AG04450 (cell line): ENCODE results near the gene SKI. TPM values are rescaled to one million over a fixed set of nuclear protein-coding genes. Genes with fewer than 3 reads are reported as not detected.

Experiments
- CTCF ChIA-PET: fragments of 300-600, 350-600 bp; formaldehyde crosslinking; extraction: SDS; loops from one replicate; lab custom pipeline; 2022; ENCODE audit warnings: antibody characterized with exemption, inconsistent platforms; lab: Charles Lee
- POLR2A ChIA-PET: fragments of 350-600 bp; formaldehyde crosslinking; extraction: SDS; loops from one replicate; lab custom pipeline; 2021; ENCODE audit warnings: antibody characterized with exemption, inconsistent platforms; lab: Yijun Ruan, JAX
- DNase-seq: peaks from one replicate; pipeline ENCODE4 v3.0.0-alpha.2; 2011; ENCODE audit warnings: low read depth, low spot score
- H3K27ac ChIP-seq: one replicate; pipeline ENCODE4 v1.5.1; 2012; ENCODE audit warnings: low read depth, low read length, control low read depth
- H3K27me3 ChIP-seq: one replicate; pipeline ENCODE4 v1.6.0; 2012; ENCODE audit warnings: low read length; ENCODE audit not compliant: control insufficient read depth, insufficient read depth
- H3K4me3 ChIP-seq: 2 replicates; pipeline ENCODE4 v1.5.1; 2011; ENCODE audit warnings: mild to moderate bottlenecking, low read depth, low read length, control low read depth
- H3K9me3 ChIP-seq: 2 replicates; pipeline ENCODE4 v1.5.1; 2012; ENCODE audit warnings: low read length; ENCODE audit not compliant: control insufficient read depth, insufficient read depth
- polyA plus RNA-seq: library from polyadenylated mRNA; depleted of rRNA; stranded (reverse); fragments of >200 nt; gene quantifications from 2 replicates; pipeline ENCODE4 v1.2.3, GENCODE V29; 2011
- TF ChIP-seq, protein P1 (sequence below): IDR thresholded peaks from 2 replicates; pipeline ENCODE4 v1.5.1; 2011; ENCODE audit warnings: low read depth, low read length, control low read depth, inconsistent platforms

Gene SKI
- polyA plus RNA-seq, 1 experiment: 6.7 TPM

DNA sequence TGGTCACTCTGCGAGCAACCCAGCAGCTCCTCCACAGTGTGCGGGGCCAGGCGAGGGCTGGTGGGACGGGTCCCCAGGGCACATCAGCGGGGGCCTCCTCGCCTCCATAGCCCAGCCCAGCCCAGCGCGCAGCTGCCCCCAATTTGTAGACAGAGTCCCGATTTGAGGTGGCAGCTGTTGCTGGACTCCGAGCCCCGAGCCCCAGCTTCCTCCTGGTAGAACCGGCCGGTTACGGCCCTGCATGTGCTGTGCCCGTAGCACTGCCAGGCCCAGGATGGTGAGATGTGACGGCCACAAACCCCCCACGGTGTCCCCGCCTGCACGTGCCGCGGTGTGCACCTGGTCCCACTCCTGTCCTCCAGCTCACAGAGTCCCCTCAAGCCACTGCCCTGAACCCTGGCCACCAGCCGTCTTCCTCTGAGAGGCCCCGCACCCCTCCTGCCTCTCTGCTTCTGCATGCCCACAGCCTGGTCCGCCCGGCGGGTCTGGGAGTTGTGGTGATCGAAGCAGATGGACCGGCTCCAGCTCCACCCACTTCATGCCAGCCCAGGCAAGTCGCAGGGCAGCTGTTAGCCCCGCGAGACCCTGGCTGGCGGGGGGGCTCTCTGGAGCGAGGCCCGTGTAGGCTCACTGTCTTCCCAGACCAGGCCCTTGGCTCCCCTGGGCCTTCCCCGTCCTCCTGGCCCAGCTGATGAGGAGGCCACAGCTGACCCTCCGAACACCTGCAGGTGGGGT is 107.8 kb downstream of the SKI start:
- Histone ChIP-seq H3K4me3 (no peak overlapping the region), H3K27me3 (peaks cover 4% of the 10 kb centered on the region), H3K27ac (no peak overlapping the region), H3K9me3 (peaks cover 55% of the 10 kb centered on the region; the same call in 1 of the 2 replicates)
- TF ChIP-seq, protein P1, sequence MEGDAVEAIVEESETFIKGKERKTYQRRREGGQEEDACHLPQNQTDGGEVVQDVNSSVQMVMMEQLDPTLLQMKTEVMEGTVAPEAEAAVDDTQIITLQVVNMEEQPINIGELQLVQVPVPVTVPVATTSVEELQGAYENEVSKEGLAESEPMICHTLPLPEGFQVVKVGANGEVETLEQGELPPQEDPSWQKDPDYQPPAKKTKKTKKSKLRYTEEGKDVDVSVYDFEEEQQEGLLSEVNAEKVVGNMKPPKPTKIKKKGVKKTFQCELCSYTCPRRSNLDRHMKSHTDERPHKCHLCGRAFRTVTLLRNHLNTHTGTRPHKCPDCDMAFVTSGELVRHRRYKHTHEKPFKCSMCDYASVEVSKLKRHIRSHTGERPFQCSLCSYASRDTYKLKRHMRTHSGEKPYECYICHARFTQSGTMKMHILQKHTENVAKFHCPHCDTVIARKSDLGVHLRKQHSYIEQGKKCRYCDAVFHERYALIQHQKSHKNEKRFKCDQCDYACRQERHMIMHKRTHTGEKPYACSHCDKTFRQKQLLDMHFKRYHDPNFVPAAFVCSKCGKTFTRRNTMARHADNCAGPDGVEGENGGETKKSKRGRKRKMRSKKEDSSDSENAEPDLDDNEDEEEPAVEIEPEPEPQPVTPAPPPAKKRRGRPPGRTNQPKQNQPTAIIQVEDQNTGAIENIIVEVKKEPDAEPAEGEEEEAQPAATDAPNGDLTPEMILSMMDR: no peak
- CTCF ChIA-PET: no interaction called here
- no peak for DNase-seq
- POLR2A ChIA-PET: no interaction called here

DNA sequence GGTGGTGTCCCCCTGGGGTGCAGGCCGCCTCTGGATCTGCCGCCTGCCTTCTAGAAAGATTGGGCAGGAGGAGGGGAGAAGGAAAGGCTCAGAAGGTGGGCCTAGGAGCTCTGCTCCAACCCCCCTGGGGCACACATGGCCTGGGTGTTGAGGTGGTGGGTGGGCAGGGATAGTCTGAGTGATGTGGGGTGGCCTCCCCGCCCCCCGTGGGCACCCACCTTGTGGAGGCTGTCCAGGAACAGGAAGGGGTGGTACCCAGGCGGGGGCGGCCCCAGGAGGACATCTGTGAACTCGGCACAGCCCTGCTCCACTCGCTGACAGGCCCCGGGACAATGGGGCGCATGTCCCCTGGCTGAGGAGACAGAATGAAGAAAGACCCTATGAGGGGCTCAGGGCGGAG is 108.4 kb downstream of the SKI start:
- Histone ChIP-seq H3K9me3 (peaks cover 51% of the 10 kb centered on the region; the same call in 1 of the 2 replicates), H3K27ac (no peak overlapping the region), H3K4me3 (no peak overlapping the region), H3K27me3 (peaks cover 4% of the 10 kb centered on the region)
- no peak for DNase-seq
- TF ChIP-seq, protein P1: no peak
- ChIA-PET POLR2A (no interaction called here), CTCF (no interaction called here)

DNA sequence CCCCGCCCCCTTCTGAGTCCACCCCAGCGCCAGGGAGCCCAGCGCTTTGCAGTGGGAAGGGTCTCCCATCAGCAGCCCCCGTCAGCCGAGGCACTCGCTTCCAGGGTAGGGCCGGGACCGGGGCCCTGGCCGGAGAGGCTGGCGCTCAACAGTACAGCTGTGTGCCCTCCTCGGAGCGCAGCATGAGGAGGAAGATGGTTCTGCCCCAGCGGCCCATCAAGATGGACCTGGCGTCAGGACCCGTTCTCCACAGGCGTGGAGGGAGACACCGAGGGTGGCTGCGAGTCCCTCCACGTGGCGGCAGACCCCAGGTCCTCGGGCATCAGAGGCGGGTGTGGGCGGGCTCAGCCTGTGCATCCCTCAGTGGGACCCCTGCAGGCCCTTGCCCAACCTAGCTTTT is 109.0 kb downstream of the SKI start:
- no peak for DNase-seq
- Histone ChIP-seq H3K27ac (no peak overlapping the region), H3K9me3 (peaks cover 47% of the 10 kb centered on the region; the same call in 1 of the 2 replicates), H3K4me3 (no peak overlapping the region), H3K27me3 (peaks cover 4% of the 10 kb centered on the region)
- TF ChIP-seq, protein P1: no peak
- ChIA-PET POLR2A (no interaction called here), CTCF (no interaction called here)

DNA sequence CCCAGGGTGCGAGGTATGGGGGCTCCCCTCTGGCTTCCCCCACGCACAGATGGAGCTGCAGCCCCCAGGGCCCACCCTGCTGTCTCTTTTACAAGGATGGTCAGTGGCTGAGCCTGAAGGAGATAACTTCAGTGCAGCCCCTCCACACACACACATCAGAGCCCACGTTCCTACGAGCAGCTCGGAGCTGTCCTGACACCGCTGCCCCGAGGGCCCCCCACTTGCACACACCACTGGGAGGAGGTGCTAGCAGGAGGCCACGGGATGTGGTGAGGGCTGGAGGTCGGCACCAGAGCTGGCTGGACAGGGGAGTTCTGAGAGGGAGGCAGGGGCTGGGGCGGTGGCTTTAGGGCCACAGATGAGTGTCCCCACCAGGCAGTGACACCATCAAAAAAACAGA is 109.4 kb downstream of the SKI start:
- H3K4me3 ChIP-seq: no peak overlapping the region
- H3K27ac ChIP-seq: no peak overlapping the region
- H3K27me3 ChIP-seq: peaks cover 4% of the 10 kb centered on the region
- ChIA-PET CTCF (no interaction called here), POLR2A (no interaction called here)
- no peak for DNase-seq
- TF ChIP-seq, protein P1: no peak
- H3K9me3 ChIP-seq: peaks cover 43% of the 10 kb centered on the region; the same call in 1 of the 2 replicates
